Small intestine (tissue), 7 donors: Measurements from ENCODE around the gene SEMA5B. TPM values are rescaled to one million over a fixed set of nuclear protein-coding genes. Genes with fewer than 3 reads are reported as not detected.

Experiments used
- DNase-seq, 2 donors: peaks; one replicate each; pipeline versions ENCODE4 v3.0.0 to v3.0.0-alpha.2; 2013
- FAIRE-seq: peaks from 2 replicates; lab custom pipeline; 2012; peaks lifted over from hg19 to GRCh38; lab: Jason Lieb, UNC
- H3K27ac ChIP-seq, 3 donors: one replicate each; pipeline ENCODE4 v1.5.1; 2013; ENCODE audit warnings: low read length in 2 of 3, mild to moderate bottlenecking in 2 of 3, control low read depth in 1 of 3, inconsistent platforms in 1 of 3, low read depth in 1 of 3, moderate library complexity in 1 of 3
- H3K27me3 ChIP-seq, 3 donors: one replicate each; pipeline ENCODE4 v1.6.1; 2013; ENCODE audit warnings: low read length in 3 of 3, inconsistent platforms in 1 of 3; ENCODE audit not compliant: control insufficient read depth in 3 of 3, insufficient read depth in 3 of 3
- H3K36me3 ChIP-seq, 3 donors: one replicate each; pipeline ENCODE4 v1.6.1; 2013; ENCODE audit warnings: low read length in 3 of 3, inconsistent platforms in 1 of 3, low read depth in 1 of 3, mild to moderate bottlenecking in 1 of 3, moderate library complexity in 1 of 3; ENCODE audit not compliant: control insufficient read depth in 3 of 3, insufficient read depth in 2 of 3
- H3K4me1 ChIP-seq, 3 donors: one replicate each; pipeline ENCODE4 v1.6.1; 2013; ENCODE audit warnings: low read length in 2 of 3, inconsistent platforms in 1 of 3, low read depth in 1 of 3, mild to moderate bottlenecking in 1 of 3, moderate library complexity in 1 of 3; ENCODE audit not compliant: control insufficient read depth in 3 of 3, insufficient read depth in 2 of 3
- H3K4me3 ChIP-seq, 3 donors: one replicate each; pipeline ENCODE4 v1.5.1; 2013; ENCODE audit warnings: low read length in 3 of 3, control low read depth in 1 of 3, inconsistent platforms in 1 of 3, low read depth in 1 of 3, mild to moderate bottlenecking in 1 of 3, moderate library complexity in 1 of 3
- H3K9me3 ChIP-seq, 2 donors: one replicate each; pipeline ENCODE4 v1.6.1; 2013; ENCODE audit warnings: low read depth in 1 of 2, low read length in 1 of 2; ENCODE audit not compliant: control insufficient read depth in 2 of 2, insufficient read depth in 1 of 2
- WGBS, 3 donors: extraction: QIAGEN DNeasy Blood & Tissue Kit; methylation state at CpG; one replicate each; pipeline ENCODE4 v1.1.7; 2013; 5-methylcytosine and 5-hydroxymethylcytosine counted together
- polyA plus RNA-seq, 4 donors: library from polyadenylated mRNA; stranded (reverse) in 3 of 4; unstranded in 1 of 4; fragments of 200-250 nt in 3 of 4; fragments of 120-200 nt in 1 of 4; gene quantifications; one replicate each; pipeline versions ENCODE4 v1.2.1 to v1.2.3, GENCODE V29; 2013
- donor health status: healthy with polysubstance abuse.
- donor health status: control.
- donor health status: control.
- donor health status: Bipolar disorder and iron deficiency.
- donor health status: healthy.

Gene SEMA5B
- polyA plus RNA-seq, 4 donors, result 0.75 to 4.0 (median 1.9) TPM; not detected in 1

DNA sequence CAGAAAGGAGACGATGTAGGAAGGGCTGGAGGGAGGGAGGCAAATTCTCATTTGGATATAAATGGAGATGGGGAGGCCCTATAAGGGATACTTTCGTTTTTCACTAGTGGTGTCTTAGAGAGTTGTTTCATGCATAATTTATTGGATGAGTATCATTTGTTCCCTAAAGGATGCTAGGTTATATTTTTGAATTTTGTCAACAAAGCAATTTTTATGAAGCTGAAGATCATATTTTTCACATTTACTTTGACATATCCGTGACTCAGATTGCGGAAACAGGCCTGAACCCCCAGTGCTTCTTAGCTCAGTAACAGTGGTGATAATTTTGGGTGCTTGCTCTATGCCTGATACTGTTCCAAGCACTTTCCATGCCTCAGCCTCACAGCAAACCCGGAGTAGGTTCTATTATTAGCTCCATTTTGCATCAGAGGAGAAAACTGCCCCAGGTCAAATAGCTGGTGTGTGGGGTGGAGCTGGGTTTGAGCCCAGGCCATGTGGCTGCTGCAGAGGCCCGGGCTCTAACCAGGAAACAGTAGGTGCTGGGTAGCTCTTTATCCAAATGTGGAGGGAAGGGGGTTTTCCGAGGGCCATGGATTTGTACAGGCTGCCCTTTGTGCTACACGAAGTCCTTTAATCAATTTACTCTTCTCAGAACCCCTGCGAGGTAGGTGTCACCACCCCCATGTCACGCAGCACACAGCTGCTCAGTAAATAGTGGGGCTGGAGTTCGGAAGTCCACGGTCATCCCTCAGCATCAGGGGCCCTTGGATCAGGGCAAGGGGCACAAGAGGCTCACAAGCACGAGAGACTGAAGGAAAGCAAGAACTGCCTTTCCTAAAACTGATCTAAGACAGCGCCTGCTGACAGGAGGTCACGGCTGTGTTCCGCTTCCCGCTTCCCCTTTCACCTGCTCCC, 133.6 kb downstream of the SEMA5B start:
- peak in 1 of 2 donors; percentile 56 for DNase-seq
- H3K4me3 ChIP-seq, result no peak overlapping the region
- WGBS, 3 donors, result 52 to 69% (median 66%) methylated on average over 17 of the region's 17 CpGs
- peaks cover 0 to 21% (median 0%) of the 10 kb centered on the region in 3 donors for H3K4me1 ChIP-seq
- peak overlapping the region in 1 of 3 donors; percentile 59 for H3K27ac ChIP-seq
- no peak for FAIRE-seq
- peaks cover 0 to 3% (median 0%) of the 10 kb centered on the region in 3 donors for H3K27me3 ChIP-seq
- no peaks in the 10 kb centered on the region for H3K9me3 ChIP-seq
- no peaks in the 10 kb centered on the region for H3K36me3 ChIP-seq

DNA sequence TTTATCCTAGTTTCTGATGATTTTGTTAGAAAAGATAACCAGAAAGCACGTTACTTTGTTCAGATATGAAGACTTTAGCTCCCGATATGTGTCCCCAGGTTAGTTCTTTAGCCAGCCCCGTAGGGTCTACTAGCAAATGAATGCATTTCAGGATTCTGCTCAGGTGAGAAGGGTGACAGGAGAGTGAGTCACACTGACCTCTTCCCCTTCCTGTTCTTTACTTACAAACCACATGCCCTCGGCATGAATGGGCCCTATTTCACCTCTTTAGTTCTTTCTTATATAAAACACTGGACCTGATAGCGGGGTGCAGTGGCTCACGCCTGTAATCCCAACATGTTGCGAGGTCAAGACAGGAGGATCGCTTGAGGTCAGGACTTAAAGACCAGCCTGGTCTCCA, 134.3 kb downstream of the SEMA5B start:
- no peaks in the 10 kb centered on the region for H3K9me3 ChIP-seq
- no peak overlapping the region for H3K4me3 ChIP-seq
- peaks cover 0 to 3% (median 0%) of the 10 kb centered on the region in 3 donors for H3K27me3 ChIP-seq
- H3K36me3 ChIP-seq, result no peaks in the 10 kb centered on the region
- WGBS, 3 donors, result 82 to 84% (median 82%) methylated on average over 8 of the region's 8 CpGs
- H3K27ac ChIP-seq, result no peak overlapping the region
- DNase-seq (no peak), FAIRE-seq (no peak)
- H3K4me1 ChIP-seq, result peaks cover 0 to 21% (median 0%) of the 10 kb centered on the region in 3 donors

DNA sequence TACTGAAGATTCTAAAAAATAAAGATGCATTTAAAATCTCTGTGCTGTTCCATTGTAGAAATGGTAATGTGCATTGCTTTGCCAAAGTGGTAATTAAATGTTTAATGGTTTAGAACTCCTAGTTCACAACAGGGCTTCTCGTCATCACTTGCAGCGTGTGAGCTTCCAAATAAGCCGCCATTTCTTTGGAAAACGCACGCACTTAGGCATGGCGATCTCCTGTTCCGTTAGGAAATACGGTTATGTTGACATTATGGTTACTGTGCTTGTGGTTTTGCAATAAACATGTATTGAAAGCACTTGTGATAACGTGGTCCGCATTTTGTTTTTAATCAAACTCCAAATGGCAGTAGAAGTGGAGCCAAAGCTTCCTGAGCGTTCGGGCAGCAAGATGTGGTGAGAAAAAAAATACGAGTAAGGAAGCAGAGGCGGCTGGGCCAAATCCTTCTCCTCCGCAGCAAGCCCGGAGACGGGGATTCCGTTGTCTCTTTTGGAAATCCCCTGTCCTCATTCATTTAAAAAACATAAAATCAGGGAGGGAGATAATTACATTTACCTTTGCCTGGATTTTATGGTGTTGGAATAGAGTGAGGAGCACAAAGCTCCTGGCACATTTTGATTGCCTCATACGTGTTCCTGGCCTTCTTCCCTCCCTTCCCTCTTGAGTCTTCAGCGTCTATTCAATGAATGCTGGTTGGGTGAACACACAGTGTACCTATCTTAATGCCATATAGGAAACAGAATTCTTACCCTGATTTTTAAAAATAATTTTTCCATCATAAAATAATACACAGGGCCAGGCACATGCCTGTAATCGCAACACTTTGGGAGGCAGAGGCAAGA, 135.2 kb downstream of the SEMA5B start:
- Histone ChIP-seq H3K4me1 (peaks cover 0 to 21% (median 0%) of the 10 kb centered on the region in 3 donors), H3K9me3 (no peaks in the 10 kb centered on the region), H3K4me3 (no peak overlapping the region), H3K27ac (no peak overlapping the region), H3K27me3 (peaks cover 0 to 3% (median 0%) of the 10 kb centered on the region in 3 donors), H3K36me3 (no peaks in the 10 kb centered on the region)
- no peak for DNase-seq
- FAIRE-seq, result no peak
- 88 to 92% (median 91%) methylated on average over 21 of the region's 21 CpGs for WGBS, 3 donors

DNA sequence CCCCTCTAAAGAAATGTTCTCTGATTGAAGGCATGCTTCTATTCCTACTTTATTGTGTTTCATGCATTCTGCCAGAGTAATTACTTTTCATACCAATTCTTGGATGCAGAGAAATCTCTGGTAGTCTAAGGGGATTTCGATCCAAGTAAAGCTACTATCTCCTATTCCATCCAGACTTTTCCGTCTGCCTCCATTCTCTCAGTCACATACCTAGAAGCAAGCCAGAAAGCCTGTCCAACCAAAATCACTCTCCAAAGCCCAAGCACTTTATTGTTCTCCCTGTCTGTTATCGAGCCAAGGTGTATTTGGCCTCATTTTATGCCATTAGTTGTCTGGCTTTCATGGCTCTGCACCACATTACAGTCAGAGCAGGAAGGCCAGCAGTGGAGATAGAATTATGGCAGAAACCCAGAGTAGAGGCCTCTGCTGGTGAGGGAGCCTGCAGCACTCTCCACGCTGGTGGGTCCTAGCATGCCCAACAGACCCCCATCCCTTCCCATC, 136.8 kb downstream of the SEMA5B start:
- DNase-seq (no peak), FAIRE-seq (no peak)
- H3K27ac ChIP-seq, result no peak overlapping the region
- no peaks in the 10 kb centered on the region for H3K9me3 ChIP-seq
- 85 to 88% (median 87%) methylated on average over 4 of the region's 4 CpGs for WGBS, 3 donors
- peaks cover 0 to 3% (median 0%) of the 10 kb centered on the region in 3 donors for H3K27me3 ChIP-seq
- no peak overlapping the region for H3K4me3 ChIP-seq
- peaks cover 0 to 21% (median 0%) of the 10 kb centered on the region in 3 donors for H3K4me1 ChIP-seq
- H3K36me3 ChIP-seq, result no peaks in the 10 kb centered on the region

DNA sequence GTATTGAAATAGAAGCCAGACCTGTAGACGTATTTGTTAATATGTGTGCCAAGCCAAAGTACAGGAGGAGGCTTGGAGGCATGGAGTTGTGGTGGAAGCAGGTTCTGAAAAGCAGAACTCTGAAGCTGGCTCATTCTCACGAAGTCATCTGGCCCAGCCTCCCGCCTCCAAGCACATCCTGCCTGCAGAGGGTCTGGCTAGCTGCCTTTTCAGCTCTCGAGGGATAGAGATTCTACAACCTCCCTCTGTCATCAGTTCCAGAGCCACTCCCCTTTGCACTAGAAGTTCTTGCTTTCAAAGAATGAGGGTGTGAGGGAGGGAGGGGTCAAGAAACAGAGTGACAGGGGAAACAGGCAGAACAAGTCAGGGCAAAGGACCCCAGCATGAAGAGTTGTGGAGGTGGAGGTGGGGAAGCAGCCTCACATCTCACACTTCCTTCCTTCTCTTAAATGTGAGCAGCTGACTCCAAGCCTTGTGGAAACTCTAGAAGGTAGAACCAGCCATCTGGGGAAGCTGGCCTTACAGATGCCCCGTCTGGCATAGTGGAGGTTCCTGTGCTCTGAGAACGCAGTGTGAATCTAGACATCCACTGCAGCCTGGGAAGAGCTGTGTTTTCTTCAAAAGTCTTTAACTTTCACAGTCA, 137.4 kb downstream of the SEMA5B start:
- H3K4me1 ChIP-seq, result peaks cover 0 to 21% (median 0%) of the 10 kb centered on the region in 3 donors
- H3K4me3 ChIP-seq, result no peak overlapping the region
- H3K36me3 ChIP-seq, result no peaks in the 10 kb centered on the region
- 31 to 58% (median 51%) methylated on average over 6 of the region's 6 CpGs for WGBS, 3 donors
- H3K27me3 ChIP-seq, result peaks cover 0 to 3% (median 0%) of the 10 kb centered on the region in 3 donors
- H3K27ac ChIP-seq, result no peak overlapping the region
- peak in 1 of 2 donors; percentile 54 for DNase-seq
- no peaks in the 10 kb centered on the region for H3K9me3 ChIP-seq
- no peak for FAIRE-seq

DNA sequence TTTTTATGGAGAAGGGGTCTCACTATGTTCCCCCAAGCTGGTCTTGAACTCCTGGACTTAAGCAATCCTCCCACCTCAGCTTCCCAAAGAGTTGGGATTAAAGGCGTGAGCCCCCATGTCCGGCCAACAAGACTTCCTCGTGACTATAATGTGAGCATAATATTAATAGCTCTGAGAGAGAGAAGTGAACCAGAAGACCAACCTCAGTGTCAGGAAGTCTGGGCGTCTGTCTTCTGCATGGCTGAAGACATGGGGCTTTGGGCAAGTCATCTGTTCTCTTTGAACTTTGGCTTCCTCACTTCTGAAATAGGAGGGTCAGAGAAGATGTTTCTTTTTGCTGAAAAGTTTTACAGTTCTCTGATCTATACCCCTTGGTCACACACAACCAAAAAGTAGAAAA, 140.6 kb downstream of the SEMA5B start:
- H3K4me1 ChIP-seq, result peaks cover 0 to 11% (median 0%) of the 10 kb centered on the region in 3 donors
- H3K27ac ChIP-seq, result no peak overlapping the region
- no peak overlapping the region for H3K4me3 ChIP-seq
- no peaks in the 10 kb centered on the region for H3K36me3 ChIP-seq
- WGBS, 3 donors, result 78 to 96% (median 84%) methylated on average over 4 of the region's 4 CpGs
- no peak for DNase-seq
- no peaks in the 10 kb centered on the region for H3K9me3 ChIP-seq
- FAIRE-seq, result no peak
- no peaks in the 10 kb centered on the region for H3K27me3 ChIP-seq

DNA sequence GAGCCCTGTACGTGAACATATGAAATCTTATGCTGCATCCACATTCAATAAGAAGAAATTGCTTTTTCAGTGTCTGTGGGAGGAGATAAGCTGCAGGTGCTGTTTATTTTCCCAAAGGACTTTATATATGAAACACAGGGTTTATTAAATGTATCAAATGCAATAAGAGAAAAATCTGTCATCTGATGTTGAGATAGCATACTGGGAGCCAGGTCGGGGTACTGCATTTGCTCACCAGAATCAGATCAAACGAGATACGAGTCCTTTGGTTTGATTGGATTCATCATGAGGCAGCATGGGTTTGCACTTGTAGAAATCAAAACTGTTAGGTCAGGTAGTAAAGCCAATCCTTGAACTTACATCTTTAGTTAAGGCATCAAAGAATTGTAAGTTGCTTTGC, 141.3 kb downstream of the SEMA5B start:
- Histone ChIP-seq H3K4me3 (no peak overlapping the region), H3K4me1 (peaks cover 0 to 11% (median 0%) of the 10 kb centered on the region in 3 donors), H3K27ac (no peak overlapping the region), H3K9me3 (no peaks in the 10 kb centered on the region), H3K27me3 (no peaks in the 10 kb centered on the region), H3K36me3 (peaks cover 0 to 4% (median 0%) of the 10 kb centered on the region in 3 donors)
- DNase-seq (no peak), FAIRE-seq (no peak)
- WGBS, 3 donors, result 94 to 96% (median 94%) methylated on average over 4 of the region's 4 CpGs
